HL-60/S4 treated with retinoic acid at 250 ng/mL for 4 days and 3 days (cell line): ENCODE measurements around the gene CRISPLD2.

Experiments
- in situ Hi-C: fragments of 300-500 bp; cut with MboI; formaldehyde crosslinking; loops from 2 replicates; pipeline ENCODE4 v1.7.0; 2022; ENCODE audit warnings: low sequenced_read_pairs

The CRISPLD2 gene

DNA sequence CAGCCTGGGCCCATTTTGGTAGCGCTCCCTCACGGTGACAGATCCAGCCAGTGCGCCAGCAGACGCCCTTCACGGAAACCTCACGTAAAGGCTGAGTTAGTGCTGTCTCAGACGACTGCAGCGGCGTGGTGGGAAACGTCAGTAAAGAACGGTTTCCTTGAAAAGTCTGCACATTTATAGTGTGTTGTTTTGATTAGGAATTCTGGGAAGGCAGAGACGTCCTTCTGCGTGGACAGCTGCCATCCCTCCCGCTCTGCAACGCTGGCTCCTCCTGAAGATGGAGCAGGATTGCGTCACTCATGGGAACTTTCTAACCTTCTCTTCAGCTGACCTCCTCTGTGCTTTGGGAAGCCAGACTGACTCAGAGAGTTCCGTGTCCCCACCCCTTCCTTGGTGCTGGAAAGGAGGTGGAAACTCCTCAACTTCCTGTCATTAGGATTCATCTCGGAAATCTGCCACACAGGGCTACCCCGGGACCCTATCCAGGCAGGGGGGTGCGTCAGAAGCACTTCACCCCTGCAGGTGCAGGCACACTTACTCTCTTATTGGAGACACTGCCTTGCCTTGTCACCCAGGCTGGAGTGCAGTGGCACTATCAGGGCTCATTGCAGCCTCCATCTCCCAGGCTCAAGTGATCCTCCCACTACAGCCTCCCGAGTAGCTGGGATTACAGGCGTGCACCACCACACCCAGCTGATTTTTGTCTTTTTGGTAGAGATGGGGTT, 24.3 kb upstream of the CRISPLD2 start:
- in situ Hi-C loops: no loop called here

DNA sequence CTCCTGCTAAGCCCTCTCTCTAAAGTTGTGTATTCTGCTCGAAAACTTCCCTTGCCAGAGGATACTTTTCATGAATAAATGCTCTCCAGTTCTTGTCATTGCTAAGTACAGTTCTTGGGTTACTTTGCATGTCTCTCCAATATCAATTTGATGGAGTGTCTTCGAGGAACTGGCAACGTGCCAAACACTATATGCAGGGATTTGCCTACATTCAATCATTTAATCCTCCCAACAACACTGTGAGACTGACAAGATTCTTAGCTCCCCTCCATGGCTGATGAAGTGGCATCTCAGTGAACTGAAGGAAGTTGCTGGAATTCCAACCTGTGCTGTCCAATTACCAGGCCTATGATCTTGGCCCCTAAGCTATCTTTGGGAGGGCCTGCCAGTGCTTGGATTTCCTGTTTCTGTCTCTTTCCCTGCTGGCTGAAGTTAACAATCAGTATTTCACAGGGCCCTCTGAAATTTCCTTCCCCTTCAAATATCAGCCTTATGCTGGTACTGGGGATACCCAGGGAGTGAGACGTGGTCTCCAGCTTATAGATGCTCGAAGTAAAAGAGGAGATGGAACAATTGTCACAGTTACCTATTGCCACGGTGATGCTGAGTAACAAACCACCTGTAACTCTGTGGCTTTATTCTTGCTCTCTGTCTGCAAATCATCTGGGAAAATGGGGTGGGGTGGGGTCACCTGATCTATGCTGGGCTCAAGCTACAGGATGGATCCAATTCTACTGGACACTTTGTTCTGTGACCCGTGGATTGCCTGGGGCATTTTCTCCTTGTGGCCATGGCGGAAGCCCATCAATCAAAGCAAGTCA, 19.4 kb upstream of the CRISPLD2 start:
- in situ Hi-C loops: no loop called here

DNA sequence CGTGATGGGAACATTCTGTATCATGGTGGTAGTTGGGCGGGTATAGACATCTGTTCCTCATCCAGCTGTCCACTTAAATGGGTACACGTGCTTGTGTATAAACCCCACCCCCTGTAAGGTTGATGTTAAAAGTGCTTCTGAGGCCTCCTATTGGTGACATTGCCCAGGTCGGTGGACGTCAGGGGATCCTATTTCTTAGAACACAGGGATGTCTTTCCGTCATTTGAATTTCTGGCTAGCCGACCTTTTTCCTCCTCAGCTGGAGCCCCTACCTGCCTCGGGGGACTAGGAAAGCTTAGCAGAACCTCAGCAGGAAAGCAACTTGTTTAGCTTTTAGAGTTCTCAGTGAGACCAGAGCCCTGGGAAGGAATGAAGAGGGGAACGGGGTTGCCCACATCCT, 16.6 kb upstream of the CRISPLD2 start:
- in situ Hi-C loops: no loop called here

- in situ Hi-C loops: no loop called here
Observed at GRCh38 chr16:84804326-84804725, 15.5 kb upstream of the CRISPLD2 start.

GRCh38 chr16:84806256-84806889, 13.4 kb upstream of the CRISPLD2 start:
- in situ Hi-C loops: no loop called here

DNA sequence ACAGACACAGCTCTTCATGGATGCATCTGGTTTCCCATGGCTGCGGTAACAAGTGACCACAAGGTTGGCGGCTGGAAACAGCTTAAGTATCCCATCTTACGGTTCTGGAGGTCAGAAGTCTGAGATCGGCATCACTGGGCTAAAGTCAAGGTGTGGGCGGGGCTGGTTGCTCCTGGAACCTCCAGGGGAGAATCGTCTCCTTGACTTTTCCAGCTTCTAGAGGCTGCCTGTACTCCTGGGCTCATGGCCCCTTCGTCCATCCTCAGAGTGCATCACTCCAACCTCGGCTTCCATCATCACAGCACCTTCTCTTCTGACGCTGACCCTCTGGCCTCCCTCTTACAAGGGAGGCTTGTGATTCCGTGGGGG, 12.9 kb upstream of the CRISPLD2 start:
- in situ Hi-C loops: no loop called here

DNA sequence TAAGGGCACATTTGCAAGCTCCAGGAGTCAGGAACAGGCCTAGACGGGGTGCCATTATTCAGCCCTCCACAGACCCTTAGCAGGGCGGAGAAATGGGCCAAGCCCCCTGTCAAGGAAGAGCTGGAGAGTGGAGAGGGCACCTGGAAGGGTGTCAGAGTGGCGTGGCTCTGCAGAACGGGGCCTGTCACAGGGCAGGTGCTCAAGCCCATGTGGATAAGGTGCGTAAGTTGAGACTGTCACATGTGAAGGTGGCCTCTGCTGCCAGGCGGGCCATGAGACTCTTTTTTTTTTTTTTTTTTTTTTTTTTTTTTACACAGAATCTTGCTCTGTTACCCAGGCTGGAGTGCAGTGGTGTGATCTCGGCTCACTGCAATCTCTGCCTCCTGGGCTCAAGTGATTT, 12.0 kb upstream of the CRISPLD2 start:
- in situ Hi-C loops: no loop called here

DNA sequence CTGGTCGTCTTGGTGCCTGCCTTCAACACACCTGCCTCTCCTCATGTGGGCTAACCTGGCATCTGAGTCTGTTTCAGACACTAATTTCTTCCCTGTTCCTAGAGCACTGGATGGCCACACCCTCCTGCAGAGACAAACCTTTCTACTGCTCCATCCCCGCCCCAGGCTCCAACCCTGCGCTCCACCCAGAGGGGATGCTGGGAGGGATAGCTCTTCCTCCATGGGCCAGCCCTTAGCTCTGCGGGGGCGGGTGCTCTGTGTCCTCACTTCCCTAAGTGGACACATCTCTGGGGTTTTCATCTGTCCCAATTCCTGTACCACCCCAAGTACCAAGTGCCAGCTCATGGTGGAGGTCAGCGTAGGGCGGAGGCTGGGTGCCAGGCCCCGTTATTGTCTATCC, 11.0 kb upstream of the CRISPLD2 start:
- in situ Hi-C loops: no loop called here

DNA sequence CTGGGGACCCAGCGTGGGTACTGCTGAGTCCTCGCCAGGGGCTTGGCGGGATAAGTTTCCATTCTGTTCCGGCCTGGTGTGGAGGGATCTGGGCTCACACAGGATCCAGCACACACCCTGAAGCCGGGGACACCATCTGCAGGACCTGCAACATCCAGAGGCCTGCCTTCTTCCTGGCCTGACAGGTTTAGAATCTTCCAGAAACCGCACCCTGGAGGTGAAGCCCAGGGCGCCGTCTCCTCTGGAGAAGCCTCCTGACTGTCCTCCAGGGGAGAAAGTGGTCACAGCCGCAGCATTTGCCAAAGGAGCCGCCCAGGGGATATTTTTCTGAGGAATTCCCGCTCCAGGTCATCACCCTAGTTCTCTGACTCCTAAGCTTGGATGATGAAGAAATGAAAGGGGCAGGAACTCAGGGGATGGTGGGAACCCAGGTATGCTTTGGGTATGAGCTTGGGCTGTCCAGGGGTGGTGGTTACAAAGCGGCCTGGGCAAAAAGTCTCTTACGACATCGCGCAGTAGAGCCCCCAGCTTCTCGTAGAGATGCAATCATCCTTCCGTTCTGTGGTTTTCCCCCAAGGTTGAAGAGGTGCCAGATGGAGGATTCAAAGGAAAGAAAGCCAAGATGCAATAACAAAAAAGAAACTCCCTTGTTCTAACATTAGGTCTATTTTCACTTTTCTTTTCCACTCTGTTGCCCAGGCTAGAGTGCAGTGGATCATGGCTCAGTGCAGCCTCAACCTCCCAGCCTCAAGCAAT, 9.1 kb upstream of the CRISPLD2 start:
- in situ Hi-C loops: no loop called here

GRCh38 chr16:84811529-84811928, 8.3 kb upstream of the CRISPLD2 start:
- in situ Hi-C loops: no loop called here

- in situ Hi-C loops: no loop called here
Observed at GRCh38 chr16:84813141-84813934, 6.4 kb upstream of the CRISPLD2 start.

- in situ Hi-C loops: no loop called here
Observed at GRCh38 chr16:84815462-84815861, 4.3 kb upstream of the CRISPLD2 start.

DNA sequence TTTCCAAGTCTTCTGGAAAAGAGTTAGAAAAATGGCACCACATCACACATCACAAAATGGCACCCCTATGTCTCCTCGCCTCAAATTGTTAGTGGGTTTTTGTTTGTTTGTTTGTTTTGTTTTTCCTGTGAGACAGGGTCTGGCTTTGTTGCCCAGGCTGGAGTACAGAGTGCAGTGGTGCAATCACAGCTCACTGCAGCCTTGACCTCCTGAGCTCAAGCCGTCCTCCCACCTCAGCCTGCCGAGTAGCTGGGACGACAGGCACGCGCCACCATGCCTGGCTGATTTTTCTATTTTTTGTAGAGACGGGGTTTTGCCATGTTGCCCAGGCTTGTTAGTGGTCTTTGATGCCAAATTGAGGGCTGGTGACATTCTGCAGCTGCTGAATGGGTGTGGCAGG, 3.8 kb upstream of the CRISPLD2 start:
- in situ Hi-C loops: no loop called here

DNA sequence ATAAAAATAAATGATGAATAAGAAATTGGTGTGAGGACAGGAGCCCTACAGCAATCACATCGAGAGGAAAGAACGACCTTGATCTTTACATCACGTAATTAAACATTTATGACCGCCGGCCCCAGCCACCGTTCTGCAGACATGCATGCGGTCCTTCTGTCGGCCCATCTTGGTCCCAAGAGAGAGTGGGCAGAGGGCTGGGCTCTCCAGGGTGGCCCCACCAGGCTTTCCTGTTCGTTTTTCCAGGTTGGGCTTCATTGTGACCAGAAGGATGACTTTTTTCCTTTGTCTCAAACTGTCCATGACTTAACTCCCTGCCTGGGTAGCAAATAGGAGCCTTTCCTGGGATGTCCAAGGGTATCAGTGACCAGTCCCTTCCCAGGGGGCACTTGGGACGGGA, 3.3 kb upstream of the CRISPLD2 start:
- in situ Hi-C loops: no loop called here

- in situ Hi-C loops: no loop called here
Observed at GRCh38 chr16:84817206-84817605, 2.6 kb upstream of the CRISPLD2 start.

- in situ Hi-C loops: no loop called here
Observed at GRCh38 chr16:84817613-84818012, 2.2 kb upstream of the CRISPLD2 start.

- in situ Hi-C loops: no loop called here
Observed at GRCh38 chr16:84818133-84818532, 1.7 kb upstream of the CRISPLD2 start.

GRCh38 chr16:84818989-84819643, 669 bp upstream of the CRISPLD2 start:
- in situ Hi-C loops: no loop called here

- in situ Hi-C loops: no loop called here
Observed at GRCh38 chr16:84820305-84820684, 510 bp downstream of the CRISPLD2 start.

DNA sequence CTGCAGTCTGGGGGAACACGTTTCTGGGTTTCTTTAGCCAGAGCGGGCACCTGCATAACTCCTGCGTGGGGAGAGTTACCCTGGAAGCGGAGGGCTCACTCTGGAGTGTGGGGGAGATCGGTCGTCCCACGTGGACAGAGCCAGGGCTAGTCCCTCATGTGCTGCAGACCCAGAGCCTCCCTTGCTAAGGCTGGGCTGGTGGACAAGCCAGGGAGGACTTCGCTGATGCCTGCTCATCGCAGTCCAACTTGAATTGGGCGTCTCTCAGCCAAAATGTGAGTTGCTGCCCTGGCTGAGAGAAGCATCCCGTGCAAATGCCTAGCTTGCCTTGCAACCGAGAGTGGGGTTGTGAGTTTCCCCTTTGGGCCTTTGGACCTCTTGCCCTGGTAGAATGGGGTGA, 986 bp downstream of the CRISPLD2 start:
- in situ Hi-C loops: no loop called here
